IMR-90 (cell line): ENCODE data around the gene CUL7. TPM values are rescaled to one million over a fixed set of nuclear protein-coding genes. Genes with fewer than 3 reads are reported as not detected.
"Not testable (repeated sequence)": the region's sequence is repeated elsewhere in the genome, so short reads cannot be mapped to it uniquely, and the experiment has no call there.

Source experiments
- ATAC-seq: fragments of 200-7000 bp; cut with Tn5 transposase; 2 replicates; pipeline ENCODE4 v1.9.1; 2020; ENCODE audit warnings: low read depth, mild to moderate bottlenecking, moderate library complexity
- BruUV-seq: library from RNA; stranded (reverse); fragments of 400-500 nt; replicated peaks from 2 replicates; lab custom pipeline; 2021; lab: Mats Ljungman, UMichigan
- CTCF ChIA-PET: fragments of 300-600 bp; formaldehyde crosslinking; extraction: SDS; loops from one replicate; lab custom pipeline; 2021; ENCODE audit warnings: antibody characterized with exemption; lab: Yijun Ruan, JAX
- POLR2A ChIA-PET: fragments of 300-600 bp; sonication (Branson Sonifier 250); formaldehyde crosslinking; loops from one replicate; lab custom pipeline; 2022; ENCODE audit warnings: antibody characterized with exemption; ENCODE audit not compliant: unreplicated experiment; lab: Charles Lee
- DNase-seq: peaks from one replicate; pipeline ENCODE4 v3.0.0; 2013
- H2AFZ ChIP-seq: replicated peaks from 2 replicates; pipeline ENCODE3; 2013; ENCODE audit warnings: low read length, mild to moderate bottlenecking; ENCODE audit not compliant: poor library complexity
- H2AK5ac ChIP-seq: 2 replicates; pipeline ENCODE4 v1.6.1; 2013; ENCODE audit warnings: low read depth, low read length, inconsistent platforms
- H2AK9ac ChIP-seq: replicated peaks from 2 replicates; pipeline ENCODE3; 2013; ENCODE audit warnings: mild to moderate bottlenecking, low read depth, low read length, moderate library complexity; ENCODE audit not compliant: poor library complexity
- H2BK120ac ChIP-seq: 2 replicates; pipeline ENCODE4 v1.6.1; 2013; ENCODE audit warnings: low read depth, low read length, inconsistent platforms
- H2BK15ac ChIP-seq: 3 replicates; pipeline ENCODE4 v1.6.1; 2013; ENCODE audit warnings: low read depth, low read length, inconsistent platforms
- H2BK20ac ChIP-seq: 2 replicates; pipeline ENCODE4 v1.6.1; 2013; ENCODE audit warnings: low read depth, mild to moderate bottlenecking, inconsistent platforms, low read length, moderate library complexity
- H2BK5ac ChIP-seq: 2 replicates; pipeline ENCODE4 v1.6.1; 2013; ENCODE audit warnings: mild to moderate bottlenecking, low read depth, low read length, inconsistent platforms; ENCODE audit not compliant: poor library complexity, severe bottlenecking
- H3K14ac ChIP-seq: replicated peaks from 2 replicates; pipeline ENCODE4 v1.6.1; 2013; ENCODE audit warnings: low read depth, low read length, inconsistent platforms
- H3K18ac ChIP-seq: 2 replicates; pipeline ENCODE4 v1.6.1; 2013; ENCODE audit warnings: low read depth, low read length, control low read depth
- H3K23ac ChIP-seq: 2 replicates; pipeline ENCODE4 v1.6.1; 2013; ENCODE audit warnings: low read depth, low read length, inconsistent platforms
- H3K27ac ChIP-seq: 2 replicates; pipeline ENCODE4 v1.5.1; 2013; ENCODE audit warnings: mild to moderate bottlenecking, control low read depth, low read length; ENCODE audit not compliant: insufficient read depth
- H3K27me3 ChIP-seq: 2 replicates; pipeline ENCODE4 v1.6.1; 2013; ENCODE audit warnings: low read length; ENCODE audit not compliant: control insufficient read depth, insufficient read depth
- H3K36me3 ChIP-seq: 2 replicates; pipeline ENCODE4 v1.6.1; 2013; ENCODE audit warnings: low read length, mixed read lengths; ENCODE audit not compliant: control insufficient read depth, insufficient read depth
- H3K4ac ChIP-seq: 2 replicates; pipeline ENCODE4 v1.6.1; 2013; ENCODE audit warnings: low read depth, low read length, inconsistent platforms
- H3K4me1 ChIP-seq: 2 replicates; pipeline ENCODE4 v1.6.1; 2013; ENCODE audit warnings: low read length, mixed read lengths; ENCODE audit not compliant: control insufficient read depth, insufficient read depth
- H3K4me2 ChIP-seq: 2 replicates; pipeline ENCODE4 v1.6.1; 2013; ENCODE audit warnings: low read depth, mild to moderate bottlenecking, control low read depth, low read length, moderate library complexity
- H3K4me3 ChIP-seq: 2 replicates; pipeline ENCODE4 v1.5.1; 2013; ENCODE audit warnings: low read depth, mild to moderate bottlenecking, control low read depth, low read length, moderate library complexity; ENCODE audit not compliant: insufficient read depth
- H3K56ac ChIP-seq: 2 replicates; pipeline ENCODE4 v1.6.1; 2013; ENCODE audit warnings: low read length, inconsistent platforms; ENCODE audit not compliant: insufficient read depth; ENCODE audit errors: extremely low read depth
- H3K79me1 ChIP-seq, 2 experiments: 2 replicates each; pipeline ENCODE4 v1.6.1; 2013; ENCODE audit warnings: low read length in 2 of 2, inconsistent platforms in 1 of 2, low read depth in 1 of 2
- H3K9ac ChIP-seq: 2 replicates; pipeline ENCODE4 v1.6.1; 2013; ENCODE audit warnings: low read depth, low read length, control low read depth
- H3K9me1 ChIP-seq: 2 replicates; pipeline ENCODE4 v1.6.1; 2013; ENCODE audit warnings: low read length, inconsistent platforms; ENCODE audit not compliant: insufficient read depth
- H3K9me3 ChIP-seq: 2 replicates; pipeline ENCODE4 v1.6.1; 2013; ENCODE audit warnings: low read length; ENCODE audit not compliant: control insufficient read depth, insufficient read depth
- H4K20me1 ChIP-seq: 2 replicates; pipeline ENCODE4 v1.6.1; 2013; ENCODE audit warnings: low read length, inconsistent platforms; ENCODE audit not compliant: insufficient read depth
- H4K5ac ChIP-seq: 2 replicates; pipeline ENCODE4 v1.6.1; 2013; ENCODE audit warnings: mild to moderate bottlenecking, low read depth, low read length, control low read depth
- H4K8ac ChIP-seq, 2 experiments: 2 replicates each; pipeline ENCODE4 v1.6.1; 2013; ENCODE audit warnings: low read depth in 2 of 2, low read length in 2 of 2, control low read depth in 1 of 2, inconsistent platforms in 1 of 2
- H4K91ac ChIP-seq: 2 replicates; pipeline ENCODE4 v1.6.1; 2013; ENCODE audit warnings: low read depth, low read length, inconsistent platforms; ENCODE audit not compliant: insufficient read depth
- BHLHE40 ChIP-seq: fragments of 150-350 bp; IDR thresholded peaks from 2 replicates; pipeline ENCODE4 v1.6.1; 2016; ENCODE audit warnings: mild to moderate bottlenecking, low read depth, low read length
- CEBPB ChIP-seq: IDR thresholded peaks from 2 replicates; pipeline ENCODE4 v1.6.1; 2012; ENCODE audit warnings: low read depth, low read length, improper control_type of control experiment
- POLR2A ChIP-seq: IDR thresholded peaks from 2 replicates; pipeline ENCODE4 v1.6.1; 2012; ENCODE audit warnings: mild to moderate bottlenecking, low read depth, low read length
- RFX5 ChIP-seq: IDR thresholded peaks from 2 replicates; pipeline ENCODE4 v1.8.0; 2012; ENCODE audit warnings: low read depth, mild to moderate bottlenecking, low read length, moderate library complexity
- WGBS, 2 experiments: methylation state at CpG; one replicate each; pipeline versions ENCODE4 v1.1.5 to v1.1.7; 2013; ENCODE audit warnings: missing lambda C conversion rate in 2 of 2; ENCODE audit not compliant: insufficient read length in 1 of 2; ENCODE audit errors: extremely low coverage in 2 of 2; 5-methylcytosine and 5-hydroxymethylcytosine counted together
- dilution Hi-C: fragments of 300-500 bp; cut with HindIII; formaldehyde crosslinking; loops from one replicate; pipeline ENCODE4 v1.14.3; 2018; ENCODE audit warnings: low sequenced_read_pairs; ENCODE audit not compliant: unreplicated experiment
- in situ Hi-C: fragments of 300-500 bp; cut with MboI; formaldehyde crosslinking; loops from 3 replicates; pipeline ENCODE4 v1.14.3; 2019; ENCODE audit warnings: low sequenced_read_pairs, inconsistent platforms, mixed read lengths
- intact Hi-C: fragments of 100-400 bp; cut with micrococcal nuclease; formaldehyde crosslinking; loops from 2 replicates; pipeline ENCODE4 v1.10.0; 2022
- polyA plus RNA-seq, 3 experiments: library from polyadenylated mRNA; depleted of rRNA; stranded (reverse); fragments of >200 nt; gene quantifications; 2 replicates each; pipeline ENCODE4 v1.2.3, GENCODE V29; 2012; ENCODE audit warnings: low replicate concordance in 1 of 3
- total RNA-seq: library from RNA; depleted of rRNA; stranded (reverse); fragments of >200 nt; gene quantifications from 2 replicates; pipeline ENCODE4 v1.2.3, GENCODE V29; 2012
- TF ChIP-seq, protein P1 (sequence below): fragments of 150-350 bp; IDR thresholded peaks from 2 replicates; pipeline ENCODE4 v1.6.1; 2017; ENCODE audit warnings: mild to moderate bottlenecking, antibody characterized with exemption, low read length, low read depth

The CUL7 gene
- total and polyA plus RNA-seq, 2 of the 4 experiments (the other 2 are of a cell fraction), result 38.0 to 39.3 TPM

DNA sequence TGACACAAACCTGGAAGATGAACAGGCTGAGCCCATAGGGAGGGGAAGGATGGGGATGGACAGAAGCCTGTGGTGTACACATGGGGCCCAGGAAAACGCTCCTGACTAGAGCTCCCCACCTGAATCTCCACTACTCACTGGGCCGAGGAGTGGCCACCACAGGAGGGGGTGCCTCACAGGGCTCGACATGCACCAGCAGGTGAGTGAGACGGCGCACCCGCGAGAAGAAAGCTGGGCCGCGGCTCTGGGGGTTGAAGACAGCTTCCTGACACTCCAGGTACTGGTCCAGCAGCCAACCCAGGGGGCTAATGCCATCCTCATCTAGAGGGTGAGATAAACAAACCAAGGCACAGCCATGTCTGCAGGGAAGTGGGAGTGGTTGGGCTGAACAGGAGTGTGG, 10.3 kb downstream of the CUL7 start:
- dilution Hi-C loops (no loop called here), in situ Hi-C loops (no loop called here), intact Hi-C loops (no loop called here)
- no peak overlapping the region for H3K9ac ChIP-seq
- no peak overlapping the region for H2AFZ ChIP-seq
- no peak overlapping the region for H2BK5ac ChIP-seq
- no peak overlapping the region for H2BK20ac ChIP-seq
- H3K9me3 ChIP-seq, result no peaks in the 10 kb centered on the region
- H3K27me3 ChIP-seq, result no peaks in the 10 kb centered on the region
- H3K23ac ChIP-seq, result no peak overlapping the region
- no peaks in the 10 kb centered on the region for H4K20me1 ChIP-seq
- H3K4me3 ChIP-seq, result no peak overlapping the region
- no peaks in the 10 kb centered on the region for H3K9me1 ChIP-seq
- H3K4me1 ChIP-seq, result no peaks in the 10 kb centered on the region
- WGBS, 2 experiments, result 100% methylated on average over 4 of the region's 9 CpGs; no CpG with 5 or more reads in 1 of the 2 experiments
- no peak overlapping the region for H2BK15ac ChIP-seq
- peaks cover 0 to 5% of the 10 kb centered on the region in 2 experiments; a peak in 1 of 4 replicates for H3K79me1 ChIP-seq
- no TSS peak for BruUV-seq
- no peak overlapping the region for H3K14ac ChIP-seq
- ChIA-PET CTCF (no interaction called here), POLR2A (no interaction called here)
- DNase-seq, result no peak
- no peak for ATAC-seq
- no peak overlapping the region for H2AK5ac ChIP-seq
- H4K91ac ChIP-seq, result no peak overlapping the region
- H4K8ac ChIP-seq, result no peak overlapping the region
- no peak overlapping the region for H3K18ac ChIP-seq
- no peak overlapping the region for H2BK120ac ChIP-seq
- H4K5ac ChIP-seq, result no peak overlapping the region
- H3K36me3 ChIP-seq, result peaks cover 73% of the 10 kb centered on the region
- H3K4me2 ChIP-seq, result no peak overlapping the region
- TF ChIP-seq, protein P1, sequence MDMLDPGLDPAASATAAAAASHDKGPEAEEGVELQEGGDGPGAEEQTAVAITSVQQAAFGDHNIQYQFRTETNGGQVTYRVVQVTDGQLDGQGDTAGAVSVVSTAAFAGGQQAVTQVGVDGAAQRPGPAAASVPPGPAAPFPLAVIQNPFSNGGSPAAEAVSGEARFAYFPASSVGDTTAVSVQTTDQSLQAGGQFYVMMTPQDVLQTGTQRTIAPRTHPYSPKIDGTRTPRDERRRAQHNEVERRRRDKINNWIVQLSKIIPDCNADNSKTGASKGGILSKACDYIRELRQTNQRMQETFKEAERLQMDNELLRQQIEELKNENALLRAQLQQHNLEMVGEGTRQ, result no peak
- TF ChIP-seq RFX5 (no peak), BHLHE40 (no peak), POLR2A (no peak), CEBPB (no peak)
- H3K4ac ChIP-seq, result no peak overlapping the region
- H2AK9ac ChIP-seq, result no peak overlapping the region
- H3K27ac ChIP-seq, result no peak overlapping the region
- H3K56ac ChIP-seq, result no peak overlapping the region

DNA sequence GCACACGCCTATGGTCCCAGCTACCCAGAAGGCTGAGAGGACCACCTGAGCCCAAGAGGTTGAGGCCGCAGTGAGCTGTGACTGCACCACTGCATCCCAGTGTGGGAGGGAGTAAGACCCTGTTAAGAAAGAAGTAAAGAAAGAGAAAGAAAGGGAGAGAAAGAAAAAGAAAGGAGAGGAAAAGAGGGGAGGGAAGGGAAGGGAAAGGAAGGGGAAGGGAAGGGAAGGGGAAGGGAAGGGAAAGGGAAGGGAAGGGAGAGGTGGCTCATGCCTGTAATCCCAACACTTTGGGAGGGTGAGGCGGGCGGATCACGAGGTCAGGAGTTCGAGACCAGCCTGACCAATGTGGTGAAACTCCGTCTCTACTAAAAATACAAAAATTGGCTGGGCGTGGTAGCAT, 12.2 kb downstream of the CUL7 start:
- peaks cover 74% of the 10 kb centered on the region for H3K36me3 ChIP-seq

More for the DNA sequence above, 12.2 kb downstream of the CUL7 start:
- BruUV-seq, intact Hi-C loops, H4K91ac ChIP-seq, H3K4me1 ChIP-seq, H3K4me3 ChIP-seq, H3K9ac ChIP-seq, H3K14ac ChIP-seq, H2BK120ac ChIP-seq, H4K5ac ChIP-seq, H2AK5ac ChIP-seq, DNase-seq, H3K27me3 ChIP-seq, H4K20me1 ChIP-seq, in situ Hi-C loops, H3K9me1 ChIP-seq, H2BK5ac ChIP-seq, H2AFZ ChIP-seq, H3K4ac ChIP-seq, H2BK20ac ChIP-seq, dilution Hi-C loops, H2AK9ac ChIP-seq, H3K9me3 ChIP-seq, H3K27ac ChIP-seq, H3K56ac ChIP-seq, ATAC-seq, H3K18ac ChIP-seq, H3K23ac ChIP-seq, H3K4me2 ChIP-seq, H2BK15ac ChIP-seq, H4K8ac ChIP-seq: not testable (repeated sequence)
- ChIA-PET POLR2A (interaction anchor here (0.6 kb wide), 1 partner anchor 357 kb away, joined by 18 read pairs; no protein-coding TSS in a partner anchor), CTCF (interaction anchor here (0.6 kb wide), 1 partner anchor 9 kb away, joined by 3 read pairs; no protein-coding TSS in a partner anchor)
- H3K79me1 ChIP-seq, result peaks cover 3 to 12% of the 10 kb centered on the region in 2 experiments; a peak in 1 of 4 replicates
- WGBS, 2 experiments, result 70% methylated on average over 2 of the region's 8 CpGs; no CpG with 5 or more reads in 1 of the 2 experiments
